Gastroesophageal sphincter (tissue), 4 donors: Measurements from ENCODE around the gene PIGR. TPM values are rescaled to one million over a fixed set of nuclear protein-coding genes. Genes with fewer than 3 reads are reported as not detected.

Source experiments
- ATAC-seq: fragments of 150-250 bp; one replicate; pipeline ENCODE4 v1.9.1; 2016; ENCODE audit warnings: mild to moderate bottlenecking, moderate library complexity
- H3K27ac ChIP-seq, 4 donors: fragments of 200-600 bp; sonication (generic) in 3 of 4; 1 replicate in 3 of 4; 2 replicates in 1 of 4; pipeline ENCODE4 v1.5.1; 2016 to 2019
- H3K27me3 ChIP-seq: fragments of 200-600 bp; sonication (generic); one replicate; pipeline ENCODE4 v1.5.1; 2019
- H3K36me3 ChIP-seq, 2 donors: fragments of 200-600 bp; sonication (generic); one replicate each; pipeline ENCODE4 v1.5.1; 2019; ENCODE audit warnings: control low read depth in 1 of 2
- H3K4me1 ChIP-seq, 3 donors: fragments of 200-600 bp; sonication (generic); 1 replicate in 2 of 3; 2 replicates in 1 of 3; pipeline ENCODE4 v1.5.1; 2016 to 2019; ENCODE audit warnings: control low read depth in 2 of 3
- H3K4me3 ChIP-seq, 2 donors: fragments of 200-600 bp; sonication (generic); one replicate each; pipeline ENCODE4 v1.5.1; 2019; ENCODE audit warnings: mild to moderate bottlenecking in 1 of 2, moderate library complexity in 1 of 2
- H3K9me3 ChIP-seq, 3 donors: fragments of 200-600 bp; sonication (generic); one replicate each; pipeline ENCODE4 v1.5.1; 2017 to 2019; ENCODE audit warnings: control low read depth in 2 of 3
- CTCF ChIP-seq, 4 experiments: fragments of 200-600 bp in 2 of 4; fragments of 450-650 bp in 2 of 4; sonication (generic) in 1 of 4; IDR thresholded peaks; one replicate each; pipeline ENCODE4 v1.5.1; 2017 to 2019; ENCODE audit warnings: antibody characterized with exemption in 4 of 4, mild to moderate bottlenecking in 2 of 4, moderate library complexity in 2 of 4
- EP300 ChIP-seq: sonication (generic); formaldehyde crosslinking; IDR thresholded peaks from one replicate; pipeline ENCODE4 v1.6.1; 2017; ENCODE audit warnings: antibody characterized with exemption, mild to moderate bottlenecking
- POLR2A ChIP-seq, 2 donors: fragments of 450-650 bp; IDR thresholded peaks; one replicate each; pipeline ENCODE4 v1.6.1; 2017; ENCODE audit warnings: antibody characterized with exemption in 2 of 2, mild to moderate bottlenecking in 2 of 2, moderate library complexity in 1 of 2
- POLR2AphosphoS5 ChIP-seq: sonication (generic); formaldehyde crosslinking; IDR thresholded peaks from one replicate; pipeline ENCODE4 v1.6.1; 2017; ENCODE audit warnings: antibody characterized with exemption
- WGBS, 2 donors: methylation state at CpG; one replicate each; pipeline ENCODE4 v1.1.5; 2018; ENCODE audit warnings: low coverage in 1 of 2; 5-methylcytosine and 5-hydroxymethylcytosine counted together
- total RNA-seq, 4 donors: library from RNA; depleted of rRNA; stranded (reverse); fragments of >200 nt; gene quantifications; one replicate each; pipeline ENCODE4 v1.1.0, GENCODE V29; 2016

PIGR gene
- total RNA-seq, 4 donors from 2014 or later, result 0.16 to 256 (median 0.35) TPM

DNA sequence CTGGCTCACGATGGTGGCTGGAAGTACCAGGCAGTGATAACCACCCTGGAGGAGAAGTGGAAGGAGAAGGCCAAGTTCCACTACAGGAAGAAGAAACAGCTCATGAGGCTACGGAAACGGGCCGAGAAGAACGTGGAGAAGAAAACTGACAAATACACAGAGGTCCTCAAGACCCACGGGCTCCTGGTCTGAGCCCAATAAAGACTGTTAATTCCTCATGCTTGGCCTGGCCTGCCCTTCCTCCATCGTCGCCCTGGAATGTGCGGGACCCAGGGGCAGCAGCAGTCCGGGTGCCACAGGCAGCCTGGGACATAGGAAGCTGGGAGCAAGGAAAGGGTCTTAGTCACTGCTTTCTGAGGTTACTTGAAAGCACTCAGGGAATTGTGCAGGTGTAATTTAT lies 38.2 kb downstream of the PIGR start:
- Histone ChIP-seq H3K4me1 (peaks cover 0 to 32% (median 10%) of the 10 kb centered on the region in 3 donors), H3K27ac (no peak overlapping the region), H3K4me3 (no peak overlapping the region), H3K36me3 (no peaks in the 10 kb centered on the region), H3K9me3 (no peaks in the 10 kb centered on the region), H3K27me3 (peaks cover 34% of the 10 kb centered on the region)
- no peak for ATAC-seq
- TF ChIP-seq EP300 (no peak), POLR2A (IDR thresholded peaks at IDR 0.05) (no peak), CTCF (IDR thresholded peaks at IDR 0.05) (no peak), POLR2AphosphoS5 (no peak)
- WGBS, 2 donors, result 86 to 88% methylated on average over 4 of the region's 10 CpGs

DNA sequence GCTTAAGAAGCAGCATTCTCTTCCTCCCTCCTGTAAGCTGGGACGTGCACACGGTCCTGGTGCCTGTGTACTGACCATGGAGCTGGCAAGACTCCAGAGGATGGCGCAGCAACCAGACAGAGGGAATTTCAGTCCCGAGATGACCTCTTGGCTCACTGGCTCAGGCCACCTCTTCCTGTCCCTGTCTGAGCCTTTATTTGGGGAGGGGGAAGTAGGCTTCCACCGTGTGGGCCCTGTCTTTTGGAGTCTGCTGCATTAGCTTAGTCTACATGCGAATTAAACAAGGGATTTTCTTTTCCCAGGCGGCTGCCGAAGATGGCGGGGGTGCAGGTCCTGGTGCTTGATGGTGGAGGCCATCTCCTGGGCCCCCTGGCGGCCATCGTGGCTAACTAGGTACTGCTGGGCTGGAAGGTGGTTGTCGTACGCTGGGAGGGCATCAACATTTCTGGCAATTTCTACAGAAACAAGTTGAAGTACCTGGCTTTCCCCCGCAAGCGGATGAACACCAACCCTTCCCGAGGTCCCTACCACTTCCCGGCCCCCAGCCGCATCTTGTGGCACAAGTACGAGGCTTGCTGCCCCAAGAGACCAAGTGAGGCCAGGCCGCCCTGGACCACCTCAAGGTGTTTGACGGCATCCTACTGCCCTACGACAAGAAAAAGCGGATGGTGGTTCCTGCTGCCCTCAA lies 38.8 kb downstream of the PIGR start:
- 40 to 69% methylated on average over 1 to 7 of the region's 23 CpGs for WGBS, 2 donors
- no peak overlapping the region for H3K4me3 ChIP-seq
- H3K9me3 ChIP-seq, result no peaks in the 10 kb centered on the region

GRCh38 chr1:206905295-206906164 lies 40.7 kb downstream of the PIGR start:
- Histone ChIP-seq H3K4me3 (no peak overlapping the region), H3K36me3 (no peaks in the 10 kb centered on the region), H3K9me3 (no peaks in the 10 kb centered on the region), H3K27me3 (peaks cover 28% of the 10 kb centered on the region), H3K4me1 (peaks cover 0 to 19% (median 10%) of the 10 kb centered on the region in 3 donors), H3K27ac (no peak overlapping the region)
- 57% methylated on average over 2 of the region's 4 CpGs for WGBS, 2 donors
- no peak for ATAC-seq
- TF ChIP-seq POLR2AphosphoS5, result no peak
- TF ChIP-seq POLR2A (IDR thresholded peaks at IDR 0.05), result no peak
- no peak for TF ChIP-seq CTCF (IDR thresholded peaks at IDR 0.05)
- no peak for TF ChIP-seq EP300

More for the DNA sequence above, 38.8 kb downstream of the PIGR start:
- TF ChIP-seq POLR2AphosphoS5 (no peak), CTCF (IDR thresholded peaks at IDR 0.05) (no peak), EP300 (no peak), POLR2A (IDR thresholded peaks at IDR 0.05) (no peak)
- no peak for ATAC-seq
- H3K36me3 ChIP-seq, result no peaks in the 10 kb centered on the region
- peaks cover 29% of the 10 kb centered on the region for H3K27me3 ChIP-seq
- H3K4me1 ChIP-seq, result peaks cover 0 to 32% (median 10%) of the 10 kb centered on the region in 3 donors
- H3K27ac ChIP-seq, result no peak overlapping the region

GRCh38 chr1:206904423-206905142 lies 41.7 kb downstream of the PIGR start:
- Histone ChIP-seq H3K27me3 (peaks cover 18% of the 10 kb centered on the region), H3K4me1 (peaks cover 0 to 10% (median 6%) of the 10 kb centered on the region in 3 donors), H3K27ac (no peak overlapping the region), H3K36me3 (no peaks in the 10 kb centered on the region), H3K9me3 (no peaks in the 10 kb centered on the region), H3K4me3 (no peak overlapping the region)
- ATAC-seq, result no peak
- no peak for TF ChIP-seq POLR2AphosphoS5
- no peak for TF ChIP-seq POLR2A (IDR thresholded peaks at IDR 0.05)
- no peak for TF ChIP-seq CTCF (IDR thresholded peaks at IDR 0.05)
- no peak for TF ChIP-seq EP300
- WGBS, 2 donors, result 77 to 96% methylated on average over 5 of the region's 10 CpGs
